Rectal smooth muscle tissue (tissue), 1 donor: Measurements from ENCODE around the gene CBX3.
"Not testable (repeated sequence)": the region's sequence is repeated elsewhere in the genome, so short reads cannot be mapped to it uniquely, and the experiment has no call there.

Experiments
- H3K27ac ChIP-seq: one replicate; pipeline ENCODE4 v1.7.0; 2013; ENCODE audit warnings: low read depth, low read length, inconsistent platforms
- H3K27me3 ChIP-seq: one replicate; pipeline ENCODE4 v1.7.0; 2013; ENCODE audit warnings: low read length; ENCODE audit not compliant: control insufficient read depth, insufficient read depth
- H3K36me3 ChIP-seq: one replicate; pipeline ENCODE4 v1.7.0; 2013; ENCODE audit warnings: low read length; ENCODE audit not compliant: control insufficient read depth, insufficient read depth
- H3K4me1 ChIP-seq: one replicate; pipeline ENCODE4 v1.7.0; 2013; ENCODE audit warnings: low read length; ENCODE audit not compliant: control insufficient read depth, insufficient read depth
- H3K4me3 ChIP-seq: one replicate; pipeline ENCODE4 v1.7.0; 2013; ENCODE audit warnings: low read length
- H3K9ac ChIP-seq: one replicate; pipeline ENCODE4 v1.7.0; 2013; ENCODE audit warnings: low read length

Gene CBX3

GRCh38 chr7:26162431-26162830, 39.1 kb upstream of the CBX3 start:
- Histone ChIP-seq H3K27ac (no peak overlapping the region), H3K4me1 (no peaks in the 10 kb centered on the region), H3K27me3 (no peaks in the 10 kb centered on the region), H3K4me3 (no peak overlapping the region), H3K36me3 (no peaks in the 10 kb centered on the region), H3K9ac (no peak overlapping the region)

GRCh38 chr7:26163804-26164203, 37.7 kb upstream of the CBX3 start:
- not testable (repeated sequence) for H3K4me3 ChIP-seq

GRCh38 chr7:26165950-26166683, 35.4 kb upstream of the CBX3 start:
- Histone ChIP-seq H3K27ac (no peak overlapping the region), H3K4me1 (no peaks in the 10 kb centered on the region), H3K9ac (no peak overlapping the region), H3K27me3 (no peaks in the 10 kb centered on the region), H3K36me3 (no peaks in the 10 kb centered on the region), H3K4me3 (no peak overlapping the region)

More at GRCh38 chr7:26163804-26164203, 37.7 kb upstream of the CBX3 start:
- H3K9ac ChIP-seq, H3K27me3 ChIP-seq, H3K27ac ChIP-seq, H3K36me3 ChIP-seq, H3K4me1 ChIP-seq: not testable (repeated sequence)

GRCh38 chr7:26166684-26167266, 34.8 kb upstream of the CBX3 start:
- Histone ChIP-seq H3K27me3 (no peaks in the 10 kb centered on the region), H3K9ac (no peak overlapping the region), H3K27ac (no peak overlapping the region), H3K4me3 (no peak overlapping the region), H3K36me3 (no peaks in the 10 kb centered on the region), H3K4me1 (no peaks in the 10 kb centered on the region)

- Histone ChIP-seq H3K36me3 (no peaks in the 10 kb centered on the region), H3K9ac (no peak overlapping the region), H3K4me1 (no peaks in the 10 kb centered on the region), H3K27ac (no peak overlapping the region), H3K4me3 (no peak overlapping the region), H3K27me3 (no peaks in the 10 kb centered on the region)
These were observed 34.1 kb upstream of the CBX3 start for GRCh38 chr7:26167303-26167934.

GRCh38 chr7:26168458-26169023, 33.0 kb upstream of the CBX3 start:
- Histone ChIP-seq H3K27ac (no peak overlapping the region), H3K27me3 (no peaks in the 10 kb centered on the region), H3K4me3 (no peak overlapping the region), H3K4me1 (no peaks in the 10 kb centered on the region), H3K36me3 (no peaks in the 10 kb centered on the region), H3K9ac (no peak overlapping the region)

GRCh38 chr7:26169271-26169670, 32.3 kb upstream of the CBX3 start:
- Histone ChIP-seq H3K9ac (no peak overlapping the region), H3K27ac (no peak overlapping the region), H3K27me3 (no peaks in the 10 kb centered on the region), H3K36me3 (peaks cover 1% of the 10 kb centered on the region), H3K4me3 (no peak overlapping the region), H3K4me1 (no peaks in the 10 kb centered on the region)

- Histone ChIP-seq H3K27ac (no peak overlapping the region), H3K4me1 (no peaks in the 10 kb centered on the region), H3K9ac (no peak overlapping the region), H3K4me3 (no peak overlapping the region), H3K36me3 (peaks cover 3% of the 10 kb centered on the region), H3K27me3 (no peaks in the 10 kb centered on the region)
These were observed 30.9 kb upstream of the CBX3 start for GRCh38 chr7:26170663-26171062.

- no peak overlapping the region for H3K9ac ChIP-seq
- no peaks in the 10 kb centered on the region for H3K27me3 ChIP-seq
- H3K36me3 ChIP-seq, result peaks cover 3% of the 10 kb centered on the region
- H3K4me3 ChIP-seq, result no peak overlapping the region
- no peak overlapping the region for H3K27ac ChIP-seq
- H3K4me1 ChIP-seq, result no peaks in the 10 kb centered on the region
These were observed 29.9 kb upstream of the CBX3 start for GRCh38 chr7:26171601-26172000.

GRCh38 chr7:26172048-26172447, 29.5 kb upstream of the CBX3 start:
- Histone ChIP-seq H3K4me1 (no peaks in the 10 kb centered on the region), H3K36me3 (peaks cover 3% of the 10 kb centered on the region), H3K27me3 (no peaks in the 10 kb centered on the region), H3K27ac (no peak overlapping the region), H3K4me3 (no peak overlapping the region), H3K9ac (no peak overlapping the region)

GRCh38 chr7:26175903-26176302, 25.6 kb upstream of the CBX3 start:
- H3K27ac ChIP-seq, H3K9ac ChIP-seq, H3K4me1 ChIP-seq, H3K27me3 ChIP-seq, H3K36me3 ChIP-seq, H3K4me3 ChIP-seq: not testable (repeated sequence)

GRCh38 chr7:26176696-26177095, 24.8 kb upstream of the CBX3 start:
- H3K9ac ChIP-seq, H3K27ac ChIP-seq, H3K4me3 ChIP-seq, H3K36me3 ChIP-seq, H3K4me1 ChIP-seq, H3K27me3 ChIP-seq: not testable (repeated sequence)
